Adrenal gland (tissue), 12 donors: ENCODE results near the gene KCNB1. TPM values are rescaled to one million over a fixed set of nuclear protein-coding genes. Genes with fewer than 3 reads are reported as not detected.

Experiments
- DNase-seq, 7 donors: peaks; one replicate each; pipeline ENCODE4 v3.0.0-alpha.2; 2019 to 2020
- H3K27ac ChIP-seq, 5 donors: fragments of 200-600 bp; sonication (generic) in 4 of 5; 1 replicate in 3 of 5; 2 replicates in 2 of 5; pipeline versions ENCODE4 v1.5.1 to v1.8.0; 2016 to 2020; ENCODE audit warnings: mild to moderate bottlenecking in 1 of 5
- H3K27me3 ChIP-seq: fragments of 200-600 bp; 2 replicates; pipeline ENCODE4 v1.8.0; 2021
- H3K36me3 ChIP-seq, 2 donors: fragments of 200-600 bp; replicated peaks in 1 of 2; 1 replicate in 1 of 2; 2 replicates in 1 of 2; pipeline versions ENCODE4 v1.5.1 to v1.8.0; 2018 to 2022
- H3K4me1 ChIP-seq, 2 donors: fragments of 200-600 bp; replicated peaks in 1 of 2; 1 replicate in 1 of 2; 2 replicates in 1 of 2; pipeline versions ENCODE4 v1.5.1 to v1.8.0; 2018 to 2021
- H3K4me3 ChIP-seq, 4 donors: fragments of 200-600 bp; sonication (generic) in 3 of 4; one replicate each; pipeline ENCODE4 v1.5.1; 2016 to 2018
- H3K9me3 ChIP-seq, 3 donors: fragments of 200-600 bp; sonication (generic) in 1 of 3; replicated peaks in 1 of 3; 1 replicate in 2 of 3; 2 replicates in 1 of 3; pipeline versions ENCODE4 v1.5.1 to v1.8.0; 2016 to 2021
- POLR2A ChIP-seq, 2 donors: fragments of 450-650 bp; IDR thresholded peaks; one replicate each; pipeline ENCODE4 v1.6.1; 2017; ENCODE audit warnings: antibody characterized with exemption in 2 of 2, mild to moderate bottlenecking in 2 of 2, moderate library complexity in 1 of 2
- WGBS, 4 donors: extraction: QIAGEN DNeasy Blood & Tissue Kit in 2 of 4; methylation state at CpG; one replicate each; pipeline versions ENCODE4 v1.1.5 to v1.1.7; 2013 to 2017; 5-methylcytosine and 5-hydroxymethylcytosine counted together
- intact Hi-C, 2 donors: fragments of 100-400 bp; cut with DNase I; formaldehyde crosslinking; loops; one replicate each; pipeline versions ENCODE4 v1.14.1 to v1.15.0; 2022 to 2023
- polyA plus RNA-seq, 3 donors: library from polyadenylated mRNA; stranded (reverse); fragments of 200-250 nt in 2 of 3; fragments of 350-450 nt in 1 of 3; fragmentation: Illumina TruSeq in 1 of 3; extraction: RNeasy Lipid Tissue Mini Kit (QIAGEN cat#74804) in 1 of 3; gene quantifications; one replicate each; pipeline ENCODE4 v1.2.3, GENCODE V29; 2013 to 2014
- total RNA-seq, 9 donors: library from RNA; depleted of rRNA in 4 of 9; stranded (reverse); fragments of >200 nt in 4 of 9; fragments of 120-200 nt in 1 of 9; fragmentation: NEBNext Ultra II Directional in 1 of 9; extraction: Animal tissue kit (Norgen Biotek cat#: 25700) in 1 of 9; gene quantifications; one replicate each; pipeline versions ENCODE4 v1.1.0 to v1.2.4, GENCODE V29; 2013 to 2023
- TF ChIP-seq, protein P1 (sequence below), 6 experiments: fragments of 450-650 bp in 4 of 6; fragments of 200-600 bp in 2 of 6; sonication (generic) in 1 of 6; IDR thresholded peaks; 1 replicate in 5 of 6; 2 replicates in 1 of 6; pipeline versions ENCODE4 v1.5.1 to v1.8.0; 2016 to 2021; ENCODE audit warnings: antibody characterized with exemption in 6 of 6, mild to moderate bottlenecking in 2 of 6, moderate library complexity in 1 of 6
- donor health status: healthy with polysubstance abuse.
- donor health status: Bipolar disorder and iron deficiency.
- donor health status: DM: yes; HTN: yes; CAD: no.
- donor health status: DM: no; HTN: no; CAD: no.
- donor health status: DM: no; HTN: no; CAD: no.
- donor health status: DM: yes; HTN: yes; CAD: no.

The KCNB1 gene
- total and polyA plus RNA-seq, 12 donors: 0.11 to 8.2 (median 1.3) TPM

DNA sequence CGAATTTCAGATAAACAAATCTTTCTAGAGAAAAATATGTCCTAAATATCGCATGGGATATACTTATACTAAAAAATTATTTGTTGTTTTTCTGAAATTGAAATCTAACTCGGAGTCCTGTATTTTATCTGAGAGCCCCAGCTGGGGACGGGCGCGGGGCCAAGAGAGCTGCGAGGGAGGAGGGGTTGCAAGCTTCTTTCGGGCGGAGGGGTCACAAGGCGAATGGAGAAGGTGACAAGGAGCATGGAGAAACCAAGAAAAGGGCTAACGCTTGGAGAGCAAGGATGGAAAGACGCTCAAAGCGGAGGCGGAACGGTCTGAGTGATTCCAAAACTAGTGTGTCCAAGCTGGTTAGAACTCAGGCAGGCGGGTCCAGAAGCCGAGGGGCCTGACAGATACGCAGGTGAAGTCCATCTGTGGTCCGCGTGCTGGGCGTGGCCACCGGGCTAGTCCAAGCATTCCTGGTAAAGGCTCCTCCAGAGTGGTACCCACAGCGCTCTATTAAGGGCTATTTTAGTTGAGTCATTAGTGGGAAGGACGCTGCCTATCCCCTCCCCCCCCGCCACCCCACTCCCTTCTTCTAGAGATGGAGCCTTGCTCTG, 163.2 kb downstream of the KCNB1 start:
- H3K9me3 ChIP-seq: no peaks in the 10 kb centered on the region
- H3K27ac ChIP-seq: no peak overlapping the region
- 15 to 29% (median 17%) methylated on average over 17 to 25 of the region's 25 CpGs for WGBS, 4 donors
- TF ChIP-seq, protein P1, sequence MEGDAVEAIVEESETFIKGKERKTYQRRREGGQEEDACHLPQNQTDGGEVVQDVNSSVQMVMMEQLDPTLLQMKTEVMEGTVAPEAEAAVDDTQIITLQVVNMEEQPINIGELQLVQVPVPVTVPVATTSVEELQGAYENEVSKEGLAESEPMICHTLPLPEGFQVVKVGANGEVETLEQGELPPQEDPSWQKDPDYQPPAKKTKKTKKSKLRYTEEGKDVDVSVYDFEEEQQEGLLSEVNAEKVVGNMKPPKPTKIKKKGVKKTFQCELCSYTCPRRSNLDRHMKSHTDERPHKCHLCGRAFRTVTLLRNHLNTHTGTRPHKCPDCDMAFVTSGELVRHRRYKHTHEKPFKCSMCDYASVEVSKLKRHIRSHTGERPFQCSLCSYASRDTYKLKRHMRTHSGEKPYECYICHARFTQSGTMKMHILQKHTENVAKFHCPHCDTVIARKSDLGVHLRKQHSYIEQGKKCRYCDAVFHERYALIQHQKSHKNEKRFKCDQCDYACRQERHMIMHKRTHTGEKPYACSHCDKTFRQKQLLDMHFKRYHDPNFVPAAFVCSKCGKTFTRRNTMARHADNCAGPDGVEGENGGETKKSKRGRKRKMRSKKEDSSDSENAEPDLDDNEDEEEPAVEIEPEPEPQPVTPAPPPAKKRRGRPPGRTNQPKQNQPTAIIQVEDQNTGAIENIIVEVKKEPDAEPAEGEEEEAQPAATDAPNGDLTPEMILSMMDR (IDR thresholded peaks at IDR 0.05): no peak
- no peak for TF ChIP-seq POLR2A (IDR thresholded peaks at IDR 0.05)
- H3K4me3 ChIP-seq: peak overlapping the region in 1 of 4 donors; percentile 25
- intact Hi-C loops: no loop called here
- no peak for DNase-seq
- peaks cover 0 to 12% of the 10 kb centered on the region in 2 donors for H3K4me1 ChIP-seq
- no peaks in the 10 kb centered on the region for H3K36me3 ChIP-seq
- H3K27me3 ChIP-seq: peaks cover 25% of the 10 kb centered on the region

DNA sequence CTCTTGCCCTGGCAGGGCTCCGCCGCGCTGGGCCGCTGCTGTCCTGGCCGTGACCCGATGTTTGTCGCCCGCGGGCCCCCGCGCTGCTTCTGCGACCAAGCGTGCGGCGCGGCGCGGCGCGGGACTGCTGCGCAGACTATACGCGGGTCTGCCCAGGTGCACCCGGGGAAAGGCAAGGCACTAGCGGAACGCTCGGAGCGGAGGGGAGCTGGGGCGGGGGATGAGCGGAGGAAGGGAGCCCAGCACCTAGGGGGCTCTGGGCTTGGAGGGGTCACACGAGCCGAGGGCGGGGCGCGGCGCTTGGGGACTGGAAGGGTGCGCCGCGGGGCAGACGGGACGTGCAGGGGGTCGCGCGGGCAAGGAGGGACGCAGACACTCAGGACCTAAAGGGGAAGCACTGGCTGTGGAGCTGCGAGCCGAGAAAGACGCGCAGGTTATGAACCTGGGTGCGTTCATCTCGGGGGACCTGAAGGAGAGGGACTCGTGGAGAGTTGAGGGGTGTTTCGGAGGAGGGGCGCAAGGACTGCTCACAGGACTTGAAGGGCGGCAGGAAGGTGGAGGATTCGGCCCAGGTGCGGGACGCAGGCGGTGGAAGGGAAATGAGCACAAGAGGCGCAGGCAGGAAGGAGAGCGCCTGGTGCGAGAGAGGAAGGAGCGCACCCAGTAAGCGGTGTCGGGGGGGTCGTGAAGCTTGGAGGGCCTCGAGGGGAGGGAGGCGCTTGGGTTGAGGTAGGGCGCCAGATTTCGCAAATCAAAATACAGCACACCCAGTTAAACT, 163.8 kb downstream of the KCNB1 start:
- Histone ChIP-seq H3K27ac (no peak overlapping the region), H3K27me3 (peaks cover 25% of the 10 kb centered on the region), H3K9me3 (no peaks in the 10 kb centered on the region), H3K4me1 (peaks cover 0 to 12% of the 10 kb centered on the region in 2 donors), H3K4me3 (peak overlapping the region in 1 of 4 donors; percentile 25), H3K36me3 (no peaks in the 10 kb centered on the region)
- no peak for TF ChIP-seq POLR2A (IDR thresholded peaks at IDR 0.05)
- TF ChIP-seq, protein P1 (IDR thresholded peaks at IDR 0.05): no peak
- DNase-seq: no peak
- intact Hi-C loops: no loop called here
- 1 to 4% (median 2%) methylated on average over 52 to 70 of the region's 70 CpGs for WGBS, 4 donors

DNA sequence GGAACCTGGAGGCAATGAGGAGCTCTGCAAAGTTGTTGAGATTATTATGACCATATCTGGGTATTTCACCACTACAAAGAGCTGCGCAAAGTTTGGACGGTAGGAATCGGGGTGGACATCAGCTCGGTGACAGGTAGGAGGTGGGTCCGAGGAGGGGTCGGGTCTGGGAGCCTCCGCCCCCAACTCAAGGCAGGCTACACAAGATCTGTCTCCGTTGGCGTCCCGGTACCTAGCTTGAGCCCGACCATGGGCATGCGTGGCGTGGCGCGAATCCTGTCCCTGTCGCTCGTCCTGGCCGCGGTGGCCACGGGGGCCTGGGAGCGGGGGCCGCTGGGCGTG, 164.4 kb downstream of the KCNB1 start:
- peaks cover 0 to 12% of the 10 kb centered on the region in 2 donors for H3K4me1 ChIP-seq
- WGBS, 4 donors: 4 to 16% (median 5%) methylated on average over 4 to 23 of the region's 23 CpGs
- intact Hi-C loops: no loop called here
- H3K27me3 ChIP-seq: peaks cover 25% of the 10 kb centered on the region
- H3K4me3 ChIP-seq: peak overlapping the region in 1 of 4 donors; percentile 25
- no peaks in the 10 kb centered on the region for H3K36me3 ChIP-seq
- H3K9me3 ChIP-seq: no peaks in the 10 kb centered on the region
- no peak overlapping the region for H3K27ac ChIP-seq
- TF ChIP-seq, protein P1 (IDR thresholded peaks at IDR 0.05): no peak
- TF ChIP-seq POLR2A (IDR thresholded peaks at IDR 0.05): no peak
- no peak for DNase-seq

DNA sequence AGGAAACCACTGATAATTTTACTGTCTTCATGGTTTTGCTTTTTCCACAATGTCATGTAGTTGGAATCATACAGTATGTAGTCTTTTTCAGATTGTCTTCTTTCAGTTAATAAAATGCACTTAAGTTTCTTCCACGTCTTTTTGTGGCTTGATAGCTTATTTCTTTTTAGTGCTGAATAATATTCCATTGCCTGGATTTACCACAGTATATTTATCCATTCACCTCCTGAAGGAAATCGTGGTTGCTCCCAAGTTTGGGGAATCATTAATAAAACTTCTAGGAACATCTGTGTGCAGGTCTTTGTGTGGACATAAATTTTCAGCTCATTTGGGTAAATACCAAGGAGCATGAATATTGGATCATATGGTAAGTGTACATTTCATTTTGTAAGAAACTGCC, 165.8 kb downstream of the KCNB1 start:
- no peaks in the 10 kb centered on the region for H3K9me3 ChIP-seq
- intact Hi-C loops: no loop called here
- no peak for DNase-seq
- H3K27me3 ChIP-seq: peaks cover 25% of the 10 kb centered on the region
- no peaks in the 10 kb centered on the region for H3K36me3 ChIP-seq
- H3K27ac ChIP-seq: no peak overlapping the region
- 30 to 73% (median 62%) methylated on average over 2 of the region's 2 CpGs for WGBS, 4 donors
- H3K4me3 ChIP-seq: no peak overlapping the region
- peaks cover 0 to 12% of the 10 kb centered on the region in 2 donors for H3K4me1 ChIP-seq
- no peak for TF ChIP-seq POLR2A (IDR thresholded peaks at IDR 0.05)
- TF ChIP-seq, protein P1 (IDR thresholded peaks at IDR 0.05): no peak
